Measurements from ENCODE around the gene DCP1A. TPM values are rescaled to one million over a fixed set of nuclear protein-coding genes. Genes with fewer than 3 reads are reported as not detected.
"Not testable (repeated sequence)": the region's sequence is repeated elsewhere in the genome, so short reads cannot be mapped to it uniquely, and the experiment has no call there.

The DCP1A gene
- total RNA-seq, 1 donor from 2014 or later, result 25.0 TPM

DNA sequence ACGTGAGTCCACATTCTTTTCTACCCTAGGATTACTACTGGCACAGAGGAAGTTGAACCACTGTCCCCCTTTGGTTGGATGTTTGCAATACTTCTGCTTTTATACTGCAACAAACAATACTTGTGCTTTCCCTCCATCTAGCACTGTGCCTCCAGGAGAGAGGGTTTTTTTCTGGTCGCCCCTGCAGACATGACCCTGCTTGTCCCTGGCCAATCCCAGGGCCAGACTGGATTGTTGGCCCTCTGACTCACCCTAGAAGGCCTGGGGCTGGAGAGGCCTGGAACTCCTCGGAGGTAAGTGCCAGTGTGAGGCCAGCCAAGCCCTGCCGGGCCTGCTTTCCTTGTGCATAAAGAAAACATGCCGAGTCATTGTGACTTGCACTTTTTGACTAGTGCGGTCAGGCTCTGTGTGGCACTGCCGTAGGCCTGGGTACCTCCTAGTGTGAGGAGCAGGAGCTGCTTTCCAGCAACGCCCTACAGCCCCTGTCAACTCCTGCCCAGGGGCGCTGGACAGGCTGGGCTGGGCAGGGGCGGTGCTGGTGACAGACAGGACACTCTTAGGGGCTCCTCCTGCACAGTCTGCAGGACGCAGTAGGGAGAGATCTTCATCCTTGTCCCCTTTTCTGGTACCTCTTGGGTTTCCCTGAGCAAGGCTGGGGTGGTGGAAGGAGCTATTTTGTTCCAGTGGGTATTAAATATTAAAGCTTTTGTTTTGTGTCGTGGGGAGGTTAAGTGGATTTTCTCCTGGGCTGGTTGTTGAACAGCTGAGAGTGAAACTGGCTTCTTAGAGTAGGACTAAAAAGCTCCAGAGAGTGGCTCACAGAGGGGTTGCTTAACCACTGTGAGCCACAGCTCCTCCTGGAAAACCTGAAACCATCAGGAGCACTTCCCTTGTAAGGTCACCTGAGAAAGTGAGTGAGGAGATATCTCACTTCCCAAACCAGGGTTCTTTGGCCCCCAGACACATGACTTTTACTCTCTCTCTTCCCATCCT is 77.2 kb downstream of the DCP1A start:
- FAIRE-seq, result peak; percentile 95
- peak overlapping the region; percentile 77 for H3K9ac ChIP-seq (ENCODE audit: low read length)

GRCh38 chr3:53269193-53269592 is 78.2 kb downstream of the DCP1A start:
- not testable (repeated sequence) for H3K36me3 Mint-ChIP-seq (ENCODE audit: low read depth, unreplicated experiment); H3K9ac ChIP-seq (ENCODE audit: low read length); DNase-seq (ENCODE audit: low read depth); H3K4me2 ChIP-seq (ENCODE audit: low read length); H2AFZ ChIP-seq (ENCODE audit: low read depth, low read length); H3K79me2 ChIP-seq (ENCODE audit: insufficient read depth, low read length); H3K36me3 ChIP-seq (ENCODE audit: insufficient read depth, low read length); H3K27me3 ChIP-seq (ENCODE audit: insufficient read depth, low read length); FAIRE-seq; H3K9me3 ChIP-seq (ENCODE audit: insufficient read depth, low read depth, low read length); H4K20me1 ChIP-seq (ENCODE audit: insufficient read depth, low read length); H3K9me3 Mint-ChIP-seq (ENCODE audit: unreplicated experiment); H3K4me3 Mint-ChIP-seq (ENCODE audit: unreplicated experiment); H3K27me3 Mint-ChIP-seq (ENCODE audit: low read depth, unreplicated experiment); H3K4me3 ChIP-seq (ENCODE audit: insufficient read depth, low read depth, low read length)
- peak overlapping the region; percentile 98 for H3K27ac Mint-ChIP-seq (ENCODE audit: unreplicated experiment)
- H3K4me1 ChIP-seq (ENCODE audit: insufficient read depth, low read length), result peaks cover 13% of the 10 kb centered on the region
- peaks cover 13% of the 10 kb centered on the region for H3K4me1 Mint-ChIP-seq (ENCODE audit: low read depth, unreplicated experiment)
- H3K27ac ChIP-seq (ENCODE audit: low read depth, low read length), result peak overlapping the region; percentile 91

More for the DNA sequence above, 77.2 kb downstream of the DCP1A start:
- H3K27ac ChIP-seq (ENCODE audit: low read depth, low read length), result peak overlapping the region; percentile 91
- no peaks in the 10 kb centered on the region for H3K9me3 Mint-ChIP-seq (ENCODE audit: unreplicated experiment)
- H3K36me3 ChIP-seq (ENCODE audit: insufficient read depth, low read length), result no peaks in the 10 kb centered on the region
- H3K79me2 ChIP-seq (ENCODE audit: insufficient read depth, low read length), result no peaks in the 10 kb centered on the region
- H3K4me1 ChIP-seq (ENCODE audit: insufficient read depth, low read length), result peaks cover 13% of the 10 kb centered on the region
- H3K4me3 Mint-ChIP-seq (ENCODE audit: unreplicated experiment), result peak overlapping the region; percentile 3
- H3K4me2 ChIP-seq (ENCODE audit: low read length), result peak overlapping the region; percentile 61
- no peaks in the 10 kb centered on the region for H3K27me3 ChIP-seq (ENCODE audit: insufficient read depth, low read length)
- H4K20me1 ChIP-seq (ENCODE audit: insufficient read depth, low read length), result no peaks in the 10 kb centered on the region
- H3K4me1 Mint-ChIP-seq (ENCODE audit: low read depth, unreplicated experiment), result peaks cover 13% of the 10 kb centered on the region
- no peaks in the 10 kb centered on the region for H3K9me3 ChIP-seq (ENCODE audit: insufficient read depth, low read depth, low read length)
- H3K4me3 ChIP-seq (ENCODE audit: insufficient read depth, low read depth, low read length), result no peak overlapping the region
- H3K27ac Mint-ChIP-seq (ENCODE audit: unreplicated experiment), result peak overlapping the region; percentile 98
- H2AFZ ChIP-seq (ENCODE audit: low read depth, low read length), result peak overlapping the region; percentile 42
- H3K36me3 Mint-ChIP-seq (ENCODE audit: low read depth, unreplicated experiment), result peaks cover 2% of the 10 kb centered on the region
- TF ChIP-seq EZH2 (IDR thresholded peaks at IDR 0.05; ENCODE audit: insufficient read depth, low read length) (no peak), CTCF (IDR thresholded peaks at IDR 0.05; ENCODE audit: insufficient read depth, low read depth, low read length) (no peak)
- no peaks in the 10 kb centered on the region for H3K27me3 Mint-ChIP-seq (ENCODE audit: low read depth, unreplicated experiment)
- DNase-seq (ENCODE audit: low read depth), result peak; percentile 97

GRCh38 chr3:53267766-53268165 is 79.6 kb downstream of the DCP1A start:
- FAIRE-seq, result no peak
- no peaks in the 10 kb centered on the region for H3K36me3 Mint-ChIP-seq (ENCODE audit: low read depth, unreplicated experiment)
- no peak overlapping the region for H3K4me3 Mint-ChIP-seq (ENCODE audit: unreplicated experiment)
- Histone ChIP-seq H3K27me3 (ENCODE audit: insufficient read depth, low read length) (no peaks in the 10 kb centered on the region), H2AFZ (ENCODE audit: low read depth, low read length) (no peak overlapping the region), H3K36me3 (ENCODE audit: insufficient read depth, low read length) (no peaks in the 10 kb centered on the region), H3K4me3 (ENCODE audit: insufficient read depth, low read depth, low read length) (no peak overlapping the region), H3K79me2 (ENCODE audit: insufficient read depth, low read length) (no peaks in the 10 kb centered on the region), H3K9me3 (ENCODE audit: insufficient read depth, low read depth, low read length) (no peaks in the 10 kb centered on the region), H3K27ac (ENCODE audit: low read depth, low read length) (no peak overlapping the region), H3K4me1 (ENCODE audit: insufficient read depth, low read length) (peaks cover 13% of the 10 kb centered on the region), H3K4me2 (ENCODE audit: low read length) (no peak overlapping the region), H4K20me1 (ENCODE audit: insufficient read depth, low read length) (no peaks in the 10 kb centered on the region), H3K9ac (ENCODE audit: low read length) (no peak overlapping the region)
- H3K4me1 Mint-ChIP-seq (ENCODE audit: low read depth, unreplicated experiment), result peaks cover 13% of the 10 kb centered on the region
- H3K27me3 Mint-ChIP-seq (ENCODE audit: low read depth, unreplicated experiment), result no peaks in the 10 kb centered on the region
- no peak for TF ChIP-seq EZH2 (IDR thresholded peaks at IDR 0.05; ENCODE audit: insufficient read depth, low read length)
- TF ChIP-seq CTCF (IDR thresholded peaks at IDR 0.05; ENCODE audit: insufficient read depth, low read depth, low read length), result no peak
- no peaks in the 10 kb centered on the region for H3K9me3 Mint-ChIP-seq (ENCODE audit: unreplicated experiment)
- DNase-seq (ENCODE audit: low read depth), result no peak
- no peak overlapping the region for H3K27ac Mint-ChIP-seq (ENCODE audit: unreplicated experiment)
